Fibroblast of gingiva (primary cell): ENCODE results near the gene CCDC102A.

Experiments
- DNase-seq: peaks from one replicate; pipeline ENCODE4 v3.0.0-alpha.2; 2011; ENCODE audit warnings: low read depth

Gene CCDC102A

DNA sequence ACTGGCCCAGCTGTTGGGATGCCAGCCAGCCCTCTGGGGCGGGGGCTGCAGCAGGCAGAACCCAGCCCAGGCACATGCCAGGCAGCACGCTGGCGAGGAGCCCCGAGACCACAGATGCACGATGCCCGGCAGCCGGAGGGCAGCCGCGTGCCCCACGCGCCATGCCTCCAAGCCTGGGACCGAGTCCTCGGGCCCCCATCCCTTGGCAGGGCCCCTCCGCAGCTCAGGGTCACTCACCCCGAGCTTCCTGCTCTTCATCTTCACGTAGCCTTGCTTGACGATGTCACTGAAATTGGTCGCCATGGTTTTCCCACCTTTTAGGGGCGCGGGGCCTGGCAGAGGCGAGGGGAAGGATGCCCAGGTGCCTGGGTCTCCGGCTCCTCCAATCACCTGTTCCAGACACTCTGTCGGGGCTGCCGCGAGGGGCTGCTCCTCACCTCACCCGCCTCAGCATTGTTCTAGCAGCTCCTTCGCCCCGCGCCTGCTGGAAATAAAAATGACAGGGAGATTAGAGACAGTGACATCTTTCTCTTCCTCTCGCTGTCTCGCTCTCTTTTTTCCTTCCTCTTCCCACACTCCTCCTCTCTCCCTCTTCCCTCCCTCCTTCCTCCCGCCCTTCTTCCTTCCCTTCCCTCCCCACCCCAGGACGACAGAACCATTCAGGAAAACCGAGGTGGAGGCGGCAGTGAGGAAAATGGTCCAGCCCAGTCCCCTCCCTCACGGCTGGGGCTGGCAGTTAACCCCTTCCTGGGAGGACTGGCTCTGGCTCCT lies 57.0 kb downstream of the CCDC102A start:
- DNase-seq = peak; percentile 71

DNA sequence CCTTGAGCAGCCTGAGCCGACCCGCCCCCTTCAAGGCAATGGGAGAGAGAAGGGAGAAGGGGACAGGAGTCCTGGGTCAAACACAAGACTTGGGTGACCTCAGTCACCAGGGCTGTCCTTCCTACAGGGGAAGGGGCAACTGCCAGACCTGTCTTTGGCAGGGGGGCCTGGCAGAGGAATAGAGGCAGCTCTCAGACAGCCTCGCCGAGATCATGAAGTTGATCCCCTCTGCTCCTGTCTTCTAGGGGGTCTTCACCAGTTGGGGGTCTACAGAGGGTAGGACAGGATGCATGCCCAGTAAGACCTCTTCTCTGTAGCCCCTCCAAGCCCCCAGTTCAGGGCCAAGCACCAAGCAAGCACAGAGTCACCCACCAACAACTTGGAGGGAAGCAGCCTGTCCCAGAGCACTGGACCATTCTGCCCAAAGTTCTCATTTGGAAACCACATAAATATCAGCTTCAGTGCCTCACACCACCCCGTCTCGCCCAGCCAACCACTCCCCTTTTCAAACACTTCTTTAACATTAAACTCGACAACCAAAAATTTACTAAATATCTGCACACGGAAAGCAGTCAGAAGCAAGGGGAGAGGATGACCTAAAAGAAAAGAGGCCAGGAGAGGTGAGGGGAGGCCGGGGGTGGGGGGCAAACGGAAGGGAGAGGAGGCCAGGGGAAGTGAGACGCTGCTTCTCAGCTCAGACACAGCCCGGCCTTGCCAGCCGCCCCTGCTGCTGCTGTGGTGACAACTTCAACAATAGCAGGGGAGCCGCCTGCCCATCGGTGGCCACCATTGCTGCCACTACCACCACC lies 57.8 kb downstream of the CCDC102A start:
- no peak for DNase-seq

- no peak for DNase-seq
Measured at GRCh38 chr16:57477531-57478202, 58.7 kb downstream of the CCDC102A start.

DNA sequence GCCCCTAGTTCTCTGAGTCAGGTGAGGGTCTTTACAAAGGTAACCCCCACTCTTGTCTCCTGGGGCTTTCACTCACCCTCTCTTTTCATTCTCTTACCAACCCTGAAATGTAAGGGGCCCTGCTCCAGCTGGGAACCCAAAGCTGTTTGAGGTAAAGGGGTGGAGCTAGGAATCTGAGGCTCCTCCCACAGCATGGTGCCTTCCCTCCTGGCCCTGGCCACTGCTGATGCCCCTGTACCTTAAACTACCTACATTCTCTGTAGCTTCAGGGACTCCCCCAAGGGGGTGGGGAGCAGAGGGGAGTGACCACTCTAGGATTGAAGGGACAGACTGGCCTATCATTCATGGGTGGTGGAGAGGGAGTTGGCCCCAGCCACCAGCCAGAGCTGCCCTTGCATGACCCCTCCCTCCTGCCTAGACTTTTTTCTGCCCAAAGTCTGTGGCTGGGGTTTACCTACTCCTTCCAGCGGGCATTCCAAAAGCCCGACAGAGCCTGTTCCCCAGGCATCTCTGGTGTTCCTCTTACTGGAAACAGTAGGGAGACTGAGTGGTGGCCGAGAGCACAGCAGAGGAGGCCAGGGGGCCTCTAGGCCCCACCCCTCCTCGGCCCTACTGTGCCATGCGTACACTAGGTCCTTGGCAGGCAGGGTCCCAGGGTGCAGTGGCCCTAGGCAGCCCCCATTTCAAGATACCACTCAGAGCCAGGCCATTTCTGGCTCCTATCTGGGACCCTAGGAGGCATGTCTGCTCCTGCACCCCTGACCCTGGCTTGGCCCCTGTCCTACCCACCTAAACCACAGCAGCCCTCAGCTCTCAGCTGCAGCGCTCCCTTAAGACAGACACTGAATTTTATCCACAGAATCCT lies 59.6 kb downstream of the CCDC102A start:
- DNase-seq = no peak

DNA sequence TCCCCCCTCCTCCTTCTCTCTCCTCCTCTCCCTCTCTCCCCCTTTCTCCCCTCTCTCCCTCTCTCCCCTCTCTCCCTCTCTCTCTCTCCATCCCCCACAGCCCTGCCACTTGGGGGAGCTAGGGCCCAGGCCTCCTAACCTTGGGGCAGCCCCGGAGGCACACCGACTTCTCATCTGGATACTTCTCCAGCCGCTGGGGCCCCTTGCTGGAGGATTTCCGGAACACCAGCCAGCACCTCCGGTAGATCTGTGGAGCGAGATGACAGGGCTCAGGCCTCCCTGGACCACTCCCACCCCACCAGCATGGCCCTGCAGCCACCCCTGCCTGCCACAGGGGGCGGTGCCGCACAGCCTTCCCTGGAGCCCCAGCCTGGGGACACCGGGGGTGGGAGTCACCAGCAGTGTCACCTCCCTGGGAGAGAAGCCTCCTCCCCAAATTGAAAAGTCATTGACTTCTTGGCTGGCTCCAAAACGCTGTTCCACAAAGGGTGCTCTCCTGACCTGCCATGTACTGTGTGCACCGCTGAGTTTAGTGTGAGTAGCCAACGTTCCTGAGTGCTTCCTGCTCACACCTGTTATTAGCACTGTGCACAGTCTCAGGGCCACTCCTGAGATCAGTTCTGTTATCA lies 60.5 kb downstream of the CCDC102A start:
- no peak for DNase-seq

GRCh38 chr16:57474671-57475661 lies 61.4 kb downstream of the CCDC102A start:
- no peak for DNase-seq

- DNase-seq = no peak
Measured at GRCh38 chr16:57473906-57474305, 62.5 kb downstream of the CCDC102A start.

GRCh38 chr16:57473176-57473840 lies 63.1 kb downstream of the CCDC102A start:
- no peak for DNase-seq

GRCh38 chr16:57472665-57473060 lies 63.7 kb downstream of the CCDC102A start:
- no peak for DNase-seq

DNA sequence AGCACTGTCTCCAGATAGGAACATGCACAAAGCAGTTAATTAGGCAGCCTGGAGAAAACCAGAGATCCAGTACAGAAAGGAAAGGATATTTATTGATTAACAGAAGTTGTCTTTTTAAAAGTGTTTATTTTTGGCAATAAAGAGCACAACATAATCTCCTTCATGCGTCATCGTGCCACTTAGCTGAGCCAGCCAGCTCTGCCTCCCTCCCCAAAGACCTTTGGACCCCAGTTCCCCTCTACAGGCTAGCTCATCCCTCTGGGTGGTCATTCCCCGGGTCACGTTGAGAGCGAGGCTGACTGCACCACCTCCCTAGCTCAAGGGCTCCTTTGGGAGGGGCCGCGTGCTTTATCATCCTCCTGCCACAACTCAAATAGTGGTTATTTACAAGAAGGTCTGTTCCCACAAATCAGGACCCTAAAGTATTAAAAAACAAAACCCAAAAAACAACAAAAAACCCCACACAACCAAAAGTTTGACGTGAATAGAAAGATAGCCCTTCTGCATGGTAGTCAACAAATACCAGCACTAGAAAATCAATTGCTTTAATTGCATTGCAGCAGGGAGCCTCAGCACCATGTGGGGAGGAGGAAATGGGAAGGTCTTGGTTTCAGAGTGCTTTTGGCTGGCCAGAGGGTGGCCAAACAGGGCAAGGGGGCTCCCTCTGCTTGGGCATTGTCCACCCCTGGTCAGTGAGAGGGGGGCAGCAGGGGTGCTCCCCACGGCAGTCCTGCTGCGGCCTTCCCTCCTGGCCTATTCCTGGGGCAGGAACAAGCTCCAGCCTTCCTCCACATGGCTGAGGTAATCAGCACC lies 64.3 kb downstream of the CCDC102A start:
- no peak for DNase-seq

DNA sequence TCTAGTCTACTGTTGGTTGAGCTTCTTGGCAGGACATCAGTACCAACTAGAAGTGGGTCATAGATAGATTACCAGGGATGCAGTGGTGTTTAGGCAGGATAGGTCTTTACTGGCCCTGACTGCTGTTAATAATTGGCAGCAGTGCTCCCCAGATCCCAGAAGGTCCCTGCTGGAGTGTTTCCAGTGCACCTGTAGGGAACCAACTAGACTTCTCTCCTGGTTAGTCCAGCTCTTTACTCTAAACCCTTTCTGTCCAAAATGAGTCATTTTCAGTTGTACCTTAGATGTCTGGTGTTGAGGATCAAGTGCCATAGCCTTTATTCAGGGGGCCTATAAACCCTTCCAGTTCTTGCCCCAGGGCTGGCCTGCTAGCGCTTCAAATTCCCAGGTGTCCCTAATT lies 65.2 kb downstream of the CCDC102A start:
- DNase-seq = no peak

GRCh38 chr16:57470711-57471110 lies 65.7 kb downstream of the CCDC102A start:
- DNase-seq = peak; percentile 44

GRCh38 chr16:57469917-57470470 lies 66.4 kb downstream of the CCDC102A start:
- DNase-seq = peak; percentile 32

DNA sequence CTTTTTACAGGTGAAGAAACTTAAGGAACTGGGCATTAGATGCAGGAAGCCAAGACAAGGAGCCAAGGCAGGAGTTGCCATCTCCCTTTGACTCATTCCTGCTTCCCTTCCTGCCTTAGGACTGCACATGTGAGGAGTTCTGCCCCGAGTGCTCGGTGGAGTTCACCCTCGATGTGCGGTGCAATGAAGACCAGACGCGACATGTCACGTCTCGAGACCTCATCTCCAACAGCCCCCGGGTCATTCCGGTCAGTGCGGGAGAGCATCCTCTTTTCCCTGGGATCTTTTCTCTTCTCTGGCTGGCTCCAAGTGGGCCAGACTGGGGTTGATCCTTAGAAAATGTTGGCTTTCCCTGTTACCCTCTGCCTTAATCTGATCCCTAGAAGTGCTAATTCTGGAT lies 67.3 kb downstream of the CCDC102A start:
- DNase-seq = no peak

- no peak for DNase-seq
Measured at GRCh38 chr16:57468346-57468745, 68.0 kb downstream of the CCDC102A start.

- DNase-seq = no peak
Measured at GRCh38 chr16:57464523-57464922, 71.8 kb downstream of the CCDC102A start.

DNA sequence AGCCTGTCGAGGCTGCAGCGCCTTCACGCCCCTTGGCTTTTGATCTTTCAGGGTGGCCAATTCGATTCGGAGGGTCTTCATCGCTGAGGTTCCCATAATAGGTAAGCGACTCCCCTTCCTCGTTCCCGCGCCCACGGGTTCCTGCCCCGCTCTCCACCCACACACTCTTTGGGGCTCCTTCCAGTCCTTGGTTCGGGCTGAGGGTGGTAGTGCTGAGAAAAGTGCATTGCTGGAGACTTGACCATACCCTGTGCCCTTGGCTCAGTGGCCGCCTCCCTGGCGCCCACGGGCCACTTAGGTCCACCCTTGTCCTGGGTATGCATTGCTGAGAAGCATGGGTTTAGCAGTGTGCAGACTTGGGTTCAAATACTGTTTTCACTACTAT lies 73.4 kb downstream of the CCDC102A start:
- no peak for DNase-seq

DNA sequence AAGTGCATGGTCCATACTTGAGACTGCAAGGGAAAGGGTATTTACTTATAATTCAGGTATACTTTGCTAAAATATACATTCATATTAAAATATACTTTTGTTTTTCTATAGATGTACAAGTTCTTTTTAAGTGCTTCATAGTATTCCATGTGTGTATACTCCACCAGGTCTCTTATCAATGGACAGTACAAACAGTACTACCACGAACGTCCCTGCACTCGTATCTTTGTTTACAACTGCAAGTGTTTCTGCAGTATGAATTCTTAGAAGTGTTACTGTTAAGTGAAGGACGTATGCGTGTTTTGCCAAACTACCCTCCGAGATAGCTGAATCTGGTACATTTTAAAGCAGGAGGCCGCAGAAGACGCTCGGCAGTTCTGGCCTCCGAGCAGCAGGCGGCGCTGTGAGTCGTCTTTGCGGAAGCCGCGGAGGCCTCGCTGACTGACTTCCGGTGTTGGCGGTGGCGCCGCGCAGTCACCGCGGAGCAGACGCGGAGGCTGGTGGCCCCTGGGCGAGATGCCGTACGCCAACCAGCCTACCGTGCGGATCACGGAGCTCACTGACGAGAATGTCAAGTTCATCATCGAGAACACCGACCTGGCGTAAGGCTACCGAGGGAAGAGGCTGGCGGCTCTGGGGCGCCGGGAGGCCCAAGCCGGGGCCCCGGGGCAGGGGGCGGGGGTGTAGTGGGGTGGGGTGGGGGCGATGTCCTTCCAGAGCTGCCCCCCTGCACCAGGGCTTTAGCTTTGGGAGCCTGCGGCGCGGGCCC lies 74.0 kb downstream of the CCDC102A start, which contains the start of gene POLR2C:
POLR2C (plus strand) TSS at position 471 of the 769 bp plus-strand sequence; CDS start at position 517, 46 bp downstream.
- DNase-seq = peak; percentile 84
